NCI-H524 treated with DMSO at 0.1 percent for 48 hours (cell line): Measurements from ENCODE around the gene SNRPD3.
A peak's percentile ranks its signal among the peaks of the same experiment; 100 is the strongest.

Source experiments
- DNase-seq: peaks from one replicate; lab custom pipeline; 2025; lab: John Stamatoyannopoulos, UW

The SNRPD3 gene

DNA sequence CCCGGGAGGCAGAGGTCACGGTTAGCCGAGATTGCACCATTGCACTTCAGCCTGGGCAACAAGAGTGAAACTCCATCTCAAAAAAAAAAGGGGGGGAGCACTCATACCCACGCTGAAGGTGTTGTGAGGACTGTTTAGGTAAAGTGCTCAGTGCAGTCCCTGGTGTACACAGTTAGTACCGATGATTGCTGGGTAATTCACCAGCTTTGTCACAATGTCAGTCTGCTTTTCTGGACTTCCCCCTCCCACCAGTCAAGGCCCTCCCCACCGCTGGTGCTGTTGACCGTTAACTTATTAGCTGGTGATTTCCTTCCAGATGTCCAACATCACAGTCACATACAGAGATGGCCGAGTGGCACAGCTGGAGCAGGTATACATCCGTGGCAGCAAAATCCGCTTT is 11.9 kb downstream of the SNRPD3 start:
- DNase-seq, result no peak

DNA sequence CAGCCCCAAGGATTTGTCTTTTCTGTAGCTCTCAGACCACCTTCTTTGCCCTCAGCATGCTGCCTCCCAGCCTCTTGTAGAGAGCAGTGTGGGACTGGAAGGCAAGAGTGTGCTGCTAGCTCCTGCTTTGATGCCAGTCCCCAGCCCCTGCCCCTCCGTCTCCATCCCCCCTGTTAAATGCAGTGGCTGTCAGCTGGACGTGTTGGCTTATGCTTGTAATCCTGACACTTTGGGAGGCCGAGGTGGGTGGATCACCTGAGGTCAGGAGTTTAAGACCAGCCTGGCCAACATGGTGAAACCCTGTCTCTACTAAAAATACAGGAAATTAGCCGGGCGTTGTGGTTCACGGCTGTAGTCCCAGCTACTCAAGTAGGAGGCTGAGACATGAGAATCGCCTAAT is 15.5 kb downstream of the SNRPD3 start:
- DNase-seq, result no peak

DNA sequence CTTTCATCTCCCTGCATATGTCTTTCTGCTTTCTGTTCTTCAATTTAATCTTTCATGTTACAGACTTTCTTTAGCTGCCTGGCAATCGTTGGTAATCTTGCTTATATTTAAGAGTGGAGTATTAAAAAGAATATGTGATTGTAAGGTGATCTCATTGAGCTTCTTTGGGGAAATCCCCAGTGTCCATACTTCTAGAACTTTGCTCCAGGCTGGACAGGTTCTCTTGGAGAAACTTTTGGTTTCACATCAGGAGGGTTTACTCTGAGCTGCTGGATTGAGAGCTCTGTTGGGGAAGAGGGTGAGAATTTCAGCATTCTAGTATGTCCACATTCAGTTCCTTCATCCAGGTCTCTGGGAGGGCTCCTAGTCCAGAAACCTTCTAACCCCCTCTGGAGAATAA is 21.0 kb downstream of the SNRPD3 start:
- no peak for DNase-seq

DNA sequence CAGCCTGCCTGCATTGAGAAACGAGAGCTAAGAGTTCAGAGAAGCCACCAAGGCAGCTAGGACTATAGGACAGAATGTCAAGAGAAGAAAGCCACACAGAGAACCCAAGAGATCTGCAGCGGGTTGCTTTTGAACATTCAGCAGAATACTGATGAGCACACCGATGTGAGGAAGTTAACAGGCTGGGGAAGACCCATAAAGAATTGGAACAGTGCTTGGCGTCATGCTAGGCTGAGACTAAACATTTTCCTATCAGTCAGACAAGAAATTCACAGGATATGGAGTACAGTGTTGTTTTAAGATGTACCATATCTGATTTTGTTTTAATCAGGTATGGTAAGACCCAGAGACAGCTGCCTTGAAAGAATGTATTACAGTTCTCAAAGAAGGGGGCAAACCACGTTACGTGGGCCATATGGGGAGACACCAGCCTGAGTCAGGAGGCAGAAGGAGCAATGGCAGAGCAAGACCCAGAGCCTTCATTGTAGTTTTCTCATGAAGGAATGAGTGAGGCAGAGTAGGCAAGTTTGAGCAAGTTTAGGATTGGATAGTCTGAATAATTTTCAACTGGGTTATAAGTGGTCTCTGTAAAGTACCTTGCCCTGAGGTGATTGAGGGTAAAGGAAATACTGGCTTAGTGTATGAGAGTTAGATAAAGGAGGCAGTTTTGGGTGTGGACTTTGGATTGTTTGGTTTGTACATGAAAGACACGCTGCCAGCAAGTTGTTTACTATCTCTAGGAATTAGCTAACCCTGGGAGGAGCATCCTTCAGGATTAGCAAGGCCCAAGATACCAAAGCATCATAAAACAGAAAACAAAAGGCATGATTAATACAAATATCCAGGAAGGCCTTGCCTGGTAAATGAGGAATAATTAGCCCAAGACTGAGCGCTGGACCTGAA is 22.8 kb downstream of the SNRPD3 start:
- no peak for DNase-seq

DNA sequence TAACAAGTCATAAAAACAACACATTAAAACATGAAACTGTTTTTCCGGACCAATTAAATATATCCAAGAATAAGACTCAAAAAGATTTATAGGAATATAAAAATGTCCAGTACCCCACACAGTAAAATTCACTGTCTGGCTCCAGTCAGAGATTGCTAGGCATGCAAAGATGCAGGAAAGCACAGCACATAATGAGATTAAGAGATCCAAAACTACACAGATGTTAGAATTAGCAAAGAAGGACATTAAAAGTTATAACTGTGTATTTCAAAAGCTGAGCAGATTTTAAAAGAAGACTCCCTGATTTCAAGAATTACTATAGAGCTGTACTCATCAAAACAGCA is 23.4 kb downstream of the SNRPD3 start:
- DNase-seq, result no peak

DNA sequence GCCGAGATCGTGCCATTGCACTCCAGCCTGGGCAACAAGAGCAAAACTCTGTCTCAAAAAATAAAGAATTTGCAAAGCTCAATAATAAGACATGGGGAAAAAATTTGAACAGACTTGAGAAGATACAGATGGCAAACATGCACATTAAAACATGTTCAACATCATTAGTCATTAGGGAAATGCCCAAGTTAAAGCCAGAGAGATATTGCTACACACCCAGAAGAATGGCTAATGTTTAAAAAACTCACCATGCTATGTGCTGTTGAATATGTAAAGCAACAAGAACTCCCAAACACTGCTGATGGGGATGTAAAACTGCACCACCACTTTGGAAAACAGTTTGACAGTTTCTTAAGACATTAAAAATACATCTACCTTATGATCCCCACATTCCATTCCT is 24.5 kb downstream of the SNRPD3 start:
- DNase-seq, result no peak

DNA sequence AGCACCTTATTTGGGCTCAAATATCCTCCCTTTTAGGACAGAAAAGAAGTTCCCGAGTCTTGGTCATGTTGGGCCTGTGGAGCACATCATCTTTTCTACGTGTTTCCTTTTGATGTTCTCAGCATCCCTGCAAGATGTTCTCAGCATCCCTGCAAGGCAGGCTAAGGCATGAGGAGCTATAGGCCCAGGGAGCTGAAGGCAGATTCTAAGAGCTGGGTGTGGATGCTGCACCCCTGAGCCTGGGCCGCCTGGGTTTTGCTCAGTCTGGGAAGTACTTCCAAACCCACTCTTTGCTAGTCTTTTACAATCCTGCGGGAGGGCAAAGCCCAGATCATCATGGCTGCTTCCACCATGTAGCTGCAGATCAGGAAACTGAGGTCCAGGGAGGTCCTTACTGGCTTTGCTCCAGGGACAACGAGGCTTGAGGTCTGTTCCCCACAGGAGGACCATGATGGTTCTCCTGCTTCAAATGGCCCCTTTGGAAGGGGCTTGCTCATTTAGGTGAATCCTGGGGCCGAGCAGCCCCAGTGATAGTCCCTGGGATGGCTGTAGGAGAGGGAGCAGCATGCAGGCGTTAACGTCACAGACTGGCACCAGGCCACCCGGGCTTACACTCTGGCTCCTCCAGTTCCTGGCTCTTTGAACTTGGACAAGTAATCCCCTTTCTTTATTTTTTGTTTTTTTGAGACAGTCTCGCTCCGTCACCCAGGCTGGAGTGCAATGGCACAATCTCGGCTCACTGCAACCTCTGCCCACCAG is 26.4 kb downstream of the SNRPD3 start:
- DNase-seq, result no peak

DNA sequence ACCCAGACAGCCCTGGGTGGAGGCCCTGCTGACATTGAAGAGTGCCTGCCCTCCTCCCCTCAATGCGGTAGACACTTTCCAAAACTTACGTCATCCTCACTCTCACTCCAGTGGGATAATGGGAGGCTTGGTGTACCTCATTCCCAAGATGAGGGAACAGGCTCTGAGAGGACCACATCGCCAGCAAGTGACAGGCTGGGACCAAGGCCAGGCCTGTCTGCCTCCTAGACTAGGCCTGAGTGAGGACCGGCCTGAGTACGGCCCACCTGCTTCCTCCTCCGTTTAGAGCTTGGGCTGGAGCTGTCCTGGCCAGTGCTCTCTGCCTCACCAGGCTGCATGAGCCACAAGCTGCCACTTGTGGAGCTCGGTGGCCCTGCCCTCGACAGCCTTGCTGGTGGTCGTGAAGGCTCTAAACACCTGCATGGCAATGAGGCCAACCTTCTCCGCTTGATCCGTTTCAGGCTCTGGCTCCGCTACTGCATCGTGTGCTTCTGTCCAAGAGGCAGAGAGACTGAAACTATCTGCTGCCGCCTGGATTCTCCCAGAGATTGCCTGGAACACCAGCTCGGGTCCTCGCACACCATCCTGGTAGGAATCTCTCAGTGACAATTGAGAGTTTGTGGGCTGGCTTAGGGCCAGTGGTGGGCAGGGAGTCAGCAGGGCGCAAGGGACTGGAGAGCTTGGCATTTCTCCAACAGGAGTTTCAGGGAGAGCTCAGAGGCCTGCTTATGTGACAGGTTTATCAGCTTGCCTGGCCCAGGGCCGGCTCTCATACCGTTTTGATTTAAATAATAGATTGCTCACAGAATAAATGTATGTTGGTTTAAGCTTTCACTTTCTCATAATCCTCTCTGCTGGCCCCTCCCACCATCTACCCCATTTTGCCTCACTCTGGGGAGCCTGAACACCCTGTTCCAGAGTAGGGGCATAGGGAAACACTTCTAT is 27.7 kb downstream of the SNRPD3 start:
- DNase-seq, result peak; percentile 23

DNA sequence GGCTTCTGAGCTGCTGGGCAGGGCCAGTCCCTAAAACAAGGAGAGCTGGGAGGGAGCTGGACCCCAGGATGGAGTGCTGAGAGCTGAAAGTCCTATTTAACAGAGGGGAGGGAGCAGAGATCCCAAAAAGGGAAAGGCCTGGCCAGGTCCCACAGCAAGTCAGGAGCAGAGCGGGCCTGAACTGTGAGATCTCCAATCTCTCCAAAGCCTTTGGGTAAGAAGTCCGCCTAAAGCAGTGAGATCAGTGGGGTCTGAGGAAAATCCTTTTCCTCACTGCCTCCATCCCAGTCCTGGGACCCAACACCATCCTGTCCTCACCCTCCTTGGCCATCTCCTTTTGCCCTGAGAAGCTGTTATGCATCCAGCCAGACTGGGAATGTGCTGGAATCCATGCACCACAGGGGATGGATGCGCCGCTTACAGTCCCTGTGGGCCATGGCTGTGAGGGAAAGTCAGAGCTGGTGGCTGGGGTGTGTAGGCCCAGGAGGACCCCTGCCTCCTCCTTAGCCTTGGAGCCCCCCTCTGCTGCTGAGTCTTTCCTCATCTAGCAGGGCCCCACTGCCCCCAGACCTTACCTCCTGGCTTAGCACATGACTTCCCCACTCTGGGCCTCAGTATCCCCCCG is 28.5 kb downstream of the SNRPD3 start:
- DNase-seq, result no peak

DNA sequence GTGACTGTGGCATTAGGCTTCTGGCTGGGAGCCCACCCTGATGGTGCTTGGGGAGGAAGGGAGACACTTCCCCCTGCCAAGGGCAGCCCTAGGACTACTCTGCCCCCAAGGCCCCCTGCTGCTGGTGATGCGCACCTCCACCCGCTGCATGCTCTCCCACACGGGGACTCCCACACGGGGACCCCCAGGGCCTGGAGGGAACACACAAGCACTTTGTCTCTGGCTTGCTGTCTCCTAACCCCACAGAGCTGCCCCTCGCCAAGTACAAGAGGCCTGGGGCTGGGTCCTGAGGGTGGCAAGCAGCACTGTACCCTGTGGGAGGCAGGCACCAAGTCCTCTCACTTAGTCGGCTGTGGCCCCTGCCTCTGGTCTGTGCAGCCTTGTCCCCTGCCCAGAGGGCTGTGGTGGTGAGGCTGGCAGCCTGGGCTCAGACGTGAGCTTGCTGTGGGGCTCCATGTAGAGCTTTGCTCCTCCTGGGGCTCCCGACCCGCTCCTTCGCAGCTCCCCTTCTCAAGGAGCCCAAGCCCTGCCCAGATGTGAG is 29.1 kb downstream of the SNRPD3 start:
- DNase-seq, result no peak

DNA sequence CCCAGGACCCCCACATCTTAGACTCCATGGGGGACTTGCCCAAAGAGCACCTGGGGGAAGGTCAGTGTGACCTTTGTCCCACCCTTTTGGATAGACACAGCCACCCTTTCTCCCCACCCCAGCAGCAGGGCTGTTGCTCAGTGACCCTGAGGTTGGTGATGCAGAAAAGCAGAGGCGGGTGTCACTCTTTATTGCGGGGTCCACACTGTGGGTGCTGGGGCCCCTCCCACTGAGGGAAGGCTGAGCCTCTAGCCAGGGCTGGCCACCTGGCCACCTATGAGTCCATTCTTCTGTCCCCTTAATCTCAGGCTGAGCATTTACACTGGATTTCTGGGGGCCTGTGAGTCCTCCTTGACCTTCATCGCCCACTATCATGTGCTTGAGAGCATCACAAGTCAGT is 29.7 kb downstream of the SNRPD3 start:
- DNase-seq, result no peak

DNA sequence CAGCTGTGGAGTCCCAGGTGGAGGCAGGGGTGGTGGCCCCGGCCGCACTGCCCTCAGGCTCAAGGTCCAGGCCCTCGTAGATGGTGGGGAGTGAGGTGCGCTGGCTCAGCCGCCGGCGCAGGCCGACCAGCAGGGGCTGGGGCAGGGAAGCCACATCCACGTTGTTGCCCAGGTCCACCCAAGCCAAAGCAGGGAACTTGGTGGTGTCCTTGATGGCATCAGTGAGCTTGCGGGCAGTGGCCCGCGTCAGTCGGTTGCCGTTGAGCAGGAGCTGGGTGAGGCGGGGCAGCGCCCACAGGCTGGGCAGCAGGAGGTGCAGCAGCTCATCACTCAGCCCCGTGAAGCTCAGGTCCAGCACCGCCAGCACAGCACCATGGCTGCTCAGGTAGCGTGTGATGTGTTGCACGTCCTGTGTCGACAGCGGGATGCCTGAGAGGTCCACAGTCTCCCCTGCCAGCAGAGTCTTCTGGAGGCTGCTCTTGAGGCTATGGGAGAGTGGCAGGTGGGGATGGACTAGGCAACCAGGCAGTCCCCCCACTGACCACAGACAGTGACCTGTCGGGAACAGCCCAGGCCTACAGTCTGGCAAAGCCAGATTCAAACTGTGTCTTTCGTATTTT is 30.2 kb downstream of the SNRPD3 start:
- no peak for DNase-seq

DNA sequence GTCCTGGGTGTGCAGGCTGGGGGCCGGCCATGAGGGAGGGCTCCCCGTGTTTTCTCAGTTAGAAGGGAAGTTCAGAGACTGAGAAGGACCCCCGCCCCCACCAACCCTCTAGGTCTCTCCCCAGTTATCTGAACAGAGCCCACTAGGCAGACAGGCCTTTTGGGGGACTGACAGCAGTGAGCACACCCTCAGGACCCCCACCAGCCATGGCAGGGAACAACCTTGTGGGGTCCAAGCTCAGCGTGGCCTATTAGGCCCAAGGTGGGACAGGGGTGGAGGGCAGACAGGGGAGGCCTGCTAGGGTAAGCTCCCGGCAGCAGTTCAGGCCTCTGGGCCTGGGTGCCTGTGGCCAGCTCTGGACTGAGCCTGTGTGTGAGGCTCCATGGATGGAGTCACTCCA is 31.5 kb downstream of the SNRPD3 start:
- DNase-seq, result no peak

DNA sequence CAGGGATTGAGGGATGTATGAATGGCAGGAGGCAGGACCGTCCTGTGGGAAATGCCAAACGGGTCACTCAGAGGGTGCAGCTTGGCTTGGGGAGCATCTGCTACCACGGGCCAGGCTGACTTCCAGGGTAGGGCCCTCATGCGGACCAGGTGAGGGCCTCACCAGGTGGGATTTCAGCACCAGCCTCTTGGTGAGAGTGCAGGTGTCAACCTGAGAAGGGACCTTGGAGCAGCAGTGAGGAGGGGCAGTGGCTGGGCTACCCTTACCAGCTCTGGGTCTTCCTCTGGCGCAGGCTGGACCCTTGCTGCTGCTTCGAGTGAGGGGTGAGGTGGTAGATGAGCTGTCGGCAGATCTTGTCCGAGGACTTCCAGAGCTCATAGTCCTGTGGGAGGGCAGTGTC is 32.1 kb downstream of the SNRPD3 start:
- no peak for DNase-seq

DNA sequence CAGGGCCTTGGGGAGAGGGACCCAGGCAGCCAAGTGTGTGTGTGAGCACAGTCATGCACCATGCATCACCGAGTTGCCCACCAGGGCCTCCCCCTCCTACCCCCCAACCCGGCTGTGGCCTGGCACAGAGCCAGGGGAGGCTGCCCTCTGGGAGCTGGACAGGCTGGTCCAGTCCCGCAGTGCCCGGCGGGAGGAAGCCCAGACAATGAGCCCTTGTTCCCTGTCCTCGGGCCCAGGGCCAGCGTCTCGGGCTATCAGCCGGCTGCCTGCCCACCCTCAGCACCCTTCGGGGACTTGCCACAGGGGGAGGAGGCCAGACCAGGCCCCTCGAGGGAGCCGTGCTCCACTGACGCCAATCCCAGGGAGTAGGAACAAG is 32.6 kb downstream of the SNRPD3 start:
- DNase-seq, result no peak

DNA sequence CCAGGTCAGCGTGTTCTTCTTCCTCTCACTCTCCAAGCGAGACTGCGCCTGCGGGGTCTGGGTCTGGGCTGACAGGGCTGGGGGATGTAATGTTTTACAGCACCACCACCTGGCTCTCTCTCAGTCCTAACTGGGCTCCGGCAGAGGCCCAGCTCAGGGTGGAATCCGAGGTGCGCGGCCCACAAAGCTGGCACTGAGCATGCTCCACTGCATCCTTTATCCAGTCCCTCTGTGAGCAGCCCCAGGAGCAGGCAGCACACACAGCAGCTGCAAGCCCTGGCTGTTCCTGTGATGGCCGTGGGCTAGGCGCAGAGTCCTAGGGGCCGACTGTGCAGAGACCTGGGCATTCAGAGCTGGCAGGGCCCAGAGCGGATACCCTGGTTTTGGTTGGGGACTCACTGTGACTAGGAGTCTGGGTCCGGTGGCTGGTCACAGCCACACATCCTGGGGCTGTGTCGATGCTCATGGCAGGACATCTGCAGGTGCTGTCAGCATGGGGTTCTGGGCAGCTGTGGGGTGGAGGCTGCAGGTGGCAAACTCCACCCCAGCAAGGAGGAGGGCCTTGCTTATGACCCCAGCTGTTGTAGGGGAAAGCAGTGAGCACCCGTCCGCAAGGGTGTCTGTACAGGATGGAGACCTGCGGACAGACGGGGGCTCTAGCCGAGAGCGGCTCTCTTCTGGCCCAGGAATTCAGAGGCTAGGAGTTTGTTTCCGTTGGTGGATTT is 33.1 kb downstream of the SNRPD3 start:
- no peak for DNase-seq

DNA sequence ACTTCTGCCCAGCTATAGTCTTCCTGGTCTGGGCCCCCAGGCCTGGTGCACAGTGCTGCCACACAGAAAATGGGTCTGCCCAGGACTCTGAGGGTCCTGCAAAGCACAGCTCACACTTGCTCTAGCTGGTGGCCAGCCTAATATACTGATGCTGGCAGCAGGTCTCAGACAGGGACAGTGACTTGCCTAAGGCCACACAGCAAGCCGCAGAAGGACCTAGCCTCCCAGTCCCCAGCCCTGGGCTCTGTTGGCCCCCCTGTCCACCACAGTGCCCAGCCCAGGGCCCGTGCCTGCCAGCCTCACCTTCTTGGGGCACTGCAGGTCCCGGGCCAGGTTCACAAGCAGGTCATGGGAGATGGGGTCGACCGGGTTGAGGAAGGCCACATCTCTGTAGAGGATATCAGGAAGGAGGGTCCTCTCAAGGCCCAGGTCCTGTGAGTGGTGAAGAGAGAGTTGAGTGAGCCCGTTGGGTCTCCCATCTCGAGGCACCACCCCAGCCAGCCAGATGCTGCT is 33.8 kb downstream of the SNRPD3 start:
- no peak for DNase-seq

DNA sequence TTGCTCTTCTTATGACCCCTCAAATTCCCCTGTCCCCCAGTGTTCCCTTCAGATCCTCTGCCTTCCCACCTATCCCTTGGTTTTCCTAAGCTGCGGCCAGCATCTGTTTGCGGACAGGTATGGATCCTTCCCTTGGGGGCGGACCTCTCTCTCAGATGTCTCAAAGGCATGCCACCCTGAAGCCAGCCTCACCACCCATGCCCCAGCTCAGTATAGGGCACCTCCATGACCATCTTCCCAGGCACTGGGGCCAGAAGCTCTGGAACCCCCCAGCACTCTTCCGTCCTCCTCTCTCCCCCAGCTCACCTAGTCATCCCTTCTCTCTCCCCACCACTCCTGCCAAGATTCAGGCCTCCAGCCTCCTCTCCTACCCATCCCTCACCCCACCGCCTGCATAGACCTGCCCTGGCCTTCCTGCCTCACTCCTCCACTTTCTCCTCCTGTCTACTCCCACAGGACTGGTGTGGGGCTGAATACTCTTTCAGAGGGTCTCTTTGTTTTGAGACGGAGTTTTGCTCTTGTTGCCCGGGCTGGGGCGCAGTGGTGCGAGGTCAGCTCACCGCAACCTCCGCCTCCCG is 34.9 kb downstream of the SNRPD3 start:
- DNase-seq, result no peak

DNA sequence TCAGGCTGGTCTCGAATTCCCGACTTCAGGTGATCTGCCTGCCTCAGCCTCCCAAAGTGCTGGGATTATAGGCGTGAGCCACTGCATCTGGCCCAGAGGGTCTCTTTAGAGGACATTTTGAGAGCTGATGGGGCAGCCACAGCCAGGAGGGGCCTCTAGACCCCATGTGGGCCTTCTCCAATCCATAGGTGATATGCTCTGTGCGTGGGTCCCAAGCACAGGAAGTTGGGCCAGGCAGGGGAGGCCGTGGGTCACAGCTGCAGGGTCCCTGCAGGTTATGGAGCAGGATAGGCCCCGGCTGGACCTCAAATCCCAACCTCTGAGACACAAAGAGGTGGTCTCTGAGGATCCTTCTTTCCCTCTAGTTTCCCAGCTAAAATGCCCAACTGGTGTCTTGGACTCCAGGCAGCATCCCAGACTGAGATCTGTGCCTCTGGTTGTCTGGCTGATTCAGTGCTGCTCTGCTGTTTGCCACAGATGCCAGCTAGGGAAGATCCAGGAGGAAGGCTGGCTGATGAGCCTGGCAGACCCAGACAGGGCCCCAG is 35.6 kb downstream of the SNRPD3 start:
- no peak for DNase-seq
